Neural progenitor cell (in vitro differentiated cells): ENCODE results near the gene DEK.

Experiments
- EZH2 ChIP-seq: fragments of 200-600 bp; sonication (generic); IDR thresholded peaks from 2 replicates; pipeline ENCODE4 v1.6.1; 2017; ENCODE audit warnings: antibody characterized with exemption, mild to moderate bottlenecking, moderate library complexity
- EZH2phosphoT487 ChIP-seq: fragments of 200-600 bp; sonication (generic); IDR thresholded peaks from 2 replicates; pipeline ENCODE4 v1.6.1; 2017; ENCODE audit warnings: antibody characterized with exemption
- TF ChIP-seq, protein P1 (sequence below): fragments of 200-600 bp; sonication (generic); IDR thresholded peaks from 2 replicates; pipeline ENCODE4 v1.5.1; 2017; ENCODE audit warnings: antibody characterized with exemption, mild to moderate bottlenecking

DNA sequence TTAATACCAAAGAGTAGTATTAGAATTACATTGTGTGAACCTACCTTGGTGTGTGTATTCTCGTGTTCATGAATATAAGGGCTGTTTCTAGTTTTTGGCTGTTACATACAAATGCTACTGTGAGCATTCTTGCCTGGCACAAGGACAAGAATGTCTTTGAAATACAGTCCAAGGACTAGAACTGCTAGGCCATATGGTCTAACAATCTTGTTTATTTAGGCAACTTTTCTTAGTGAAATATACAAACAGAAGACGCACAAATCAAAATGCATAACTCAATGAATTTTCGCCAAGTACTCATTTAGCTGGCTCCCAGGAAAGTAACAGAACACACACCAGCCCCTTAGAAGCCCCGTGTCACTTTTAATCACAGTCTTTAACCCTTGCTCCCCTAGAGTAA is 80.6 kb downstream of the DEK start:
- TF ChIP-seq, protein P1, sequence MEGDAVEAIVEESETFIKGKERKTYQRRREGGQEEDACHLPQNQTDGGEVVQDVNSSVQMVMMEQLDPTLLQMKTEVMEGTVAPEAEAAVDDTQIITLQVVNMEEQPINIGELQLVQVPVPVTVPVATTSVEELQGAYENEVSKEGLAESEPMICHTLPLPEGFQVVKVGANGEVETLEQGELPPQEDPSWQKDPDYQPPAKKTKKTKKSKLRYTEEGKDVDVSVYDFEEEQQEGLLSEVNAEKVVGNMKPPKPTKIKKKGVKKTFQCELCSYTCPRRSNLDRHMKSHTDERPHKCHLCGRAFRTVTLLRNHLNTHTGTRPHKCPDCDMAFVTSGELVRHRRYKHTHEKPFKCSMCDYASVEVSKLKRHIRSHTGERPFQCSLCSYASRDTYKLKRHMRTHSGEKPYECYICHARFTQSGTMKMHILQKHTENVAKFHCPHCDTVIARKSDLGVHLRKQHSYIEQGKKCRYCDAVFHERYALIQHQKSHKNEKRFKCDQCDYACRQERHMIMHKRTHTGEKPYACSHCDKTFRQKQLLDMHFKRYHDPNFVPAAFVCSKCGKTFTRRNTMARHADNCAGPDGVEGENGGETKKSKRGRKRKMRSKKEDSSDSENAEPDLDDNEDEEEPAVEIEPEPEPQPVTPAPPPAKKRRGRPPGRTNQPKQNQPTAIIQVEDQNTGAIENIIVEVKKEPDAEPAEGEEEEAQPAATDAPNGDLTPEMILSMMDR = no peak
- TF ChIP-seq EZH2phosphoT487 (no peak), EZH2 (no peak)
